GM12801 (cell line): ENCODE data around the gene PSMG3.

Source experiments
- TF ChIP-seq, protein P1 (sequence below): IDR thresholded peaks from one replicate; pipeline ENCODE4 v1.5.1; 2011; ENCODE audit warnings: control low read depth; ENCODE audit not compliant: insufficient read length; ENCODE audit errors: extremely low read depth

The PSMG3 gene

DNA sequence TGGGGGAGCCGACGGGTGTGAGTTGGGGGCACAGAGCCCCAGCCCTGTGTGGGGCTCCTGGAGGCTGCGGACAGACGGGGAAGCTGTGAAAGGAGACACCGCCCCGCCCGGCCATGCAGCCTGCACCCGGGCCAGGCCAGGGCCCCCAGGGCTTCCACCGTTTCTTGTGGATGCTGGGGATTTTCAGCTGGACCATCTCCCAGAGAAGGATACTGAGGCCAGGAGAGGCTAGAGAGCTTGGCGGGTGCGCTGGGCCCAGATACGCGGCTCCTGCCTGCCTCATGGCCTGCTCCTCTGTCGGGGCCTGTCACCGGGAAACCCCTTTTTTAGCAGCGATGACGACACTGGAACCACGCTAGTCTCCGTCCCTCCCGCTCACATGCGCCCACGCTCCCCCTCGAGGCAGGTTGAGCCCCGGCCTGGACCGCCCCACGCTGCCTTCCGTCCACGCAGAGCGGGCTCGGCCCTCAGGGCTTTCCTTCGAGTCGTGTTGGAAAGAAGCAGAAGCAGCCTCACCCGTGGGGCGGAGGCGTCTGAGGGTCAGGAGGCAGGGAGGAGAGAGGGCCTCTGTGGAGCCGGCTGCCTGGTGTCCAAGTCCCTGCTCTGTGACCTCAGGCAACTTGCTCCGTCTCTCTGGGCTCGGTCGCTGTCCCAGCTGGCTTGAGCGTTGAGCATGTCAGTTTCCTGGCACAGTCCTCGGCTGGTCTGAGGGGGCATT, 25.5 kb downstream of the PSMG3 start:
- TF ChIP-seq, protein P1, sequence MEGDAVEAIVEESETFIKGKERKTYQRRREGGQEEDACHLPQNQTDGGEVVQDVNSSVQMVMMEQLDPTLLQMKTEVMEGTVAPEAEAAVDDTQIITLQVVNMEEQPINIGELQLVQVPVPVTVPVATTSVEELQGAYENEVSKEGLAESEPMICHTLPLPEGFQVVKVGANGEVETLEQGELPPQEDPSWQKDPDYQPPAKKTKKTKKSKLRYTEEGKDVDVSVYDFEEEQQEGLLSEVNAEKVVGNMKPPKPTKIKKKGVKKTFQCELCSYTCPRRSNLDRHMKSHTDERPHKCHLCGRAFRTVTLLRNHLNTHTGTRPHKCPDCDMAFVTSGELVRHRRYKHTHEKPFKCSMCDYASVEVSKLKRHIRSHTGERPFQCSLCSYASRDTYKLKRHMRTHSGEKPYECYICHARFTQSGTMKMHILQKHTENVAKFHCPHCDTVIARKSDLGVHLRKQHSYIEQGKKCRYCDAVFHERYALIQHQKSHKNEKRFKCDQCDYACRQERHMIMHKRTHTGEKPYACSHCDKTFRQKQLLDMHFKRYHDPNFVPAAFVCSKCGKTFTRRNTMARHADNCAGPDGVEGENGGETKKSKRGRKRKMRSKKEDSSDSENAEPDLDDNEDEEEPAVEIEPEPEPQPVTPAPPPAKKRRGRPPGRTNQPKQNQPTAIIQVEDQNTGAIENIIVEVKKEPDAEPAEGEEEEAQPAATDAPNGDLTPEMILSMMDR = no peak

DNA sequence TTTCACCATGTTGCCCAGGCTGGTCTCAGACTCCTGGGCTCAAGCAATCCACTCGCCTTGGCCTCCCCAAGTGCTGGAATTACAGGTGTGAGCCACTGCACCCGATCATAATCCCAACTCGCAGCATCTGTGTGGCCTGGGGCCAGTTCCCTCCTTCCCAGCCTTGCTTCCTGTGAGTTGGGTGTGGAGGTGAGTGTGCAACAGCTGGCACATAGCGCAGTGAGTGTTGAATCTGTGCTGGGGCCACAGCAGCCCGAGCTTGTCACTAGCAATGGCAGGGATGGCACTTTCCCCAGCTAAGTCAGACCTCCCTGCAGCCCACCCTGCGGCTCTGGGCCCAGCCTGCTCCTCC, 26.0 kb downstream of the PSMG3 start:
- TF ChIP-seq, protein P1 = no peak

DNA sequence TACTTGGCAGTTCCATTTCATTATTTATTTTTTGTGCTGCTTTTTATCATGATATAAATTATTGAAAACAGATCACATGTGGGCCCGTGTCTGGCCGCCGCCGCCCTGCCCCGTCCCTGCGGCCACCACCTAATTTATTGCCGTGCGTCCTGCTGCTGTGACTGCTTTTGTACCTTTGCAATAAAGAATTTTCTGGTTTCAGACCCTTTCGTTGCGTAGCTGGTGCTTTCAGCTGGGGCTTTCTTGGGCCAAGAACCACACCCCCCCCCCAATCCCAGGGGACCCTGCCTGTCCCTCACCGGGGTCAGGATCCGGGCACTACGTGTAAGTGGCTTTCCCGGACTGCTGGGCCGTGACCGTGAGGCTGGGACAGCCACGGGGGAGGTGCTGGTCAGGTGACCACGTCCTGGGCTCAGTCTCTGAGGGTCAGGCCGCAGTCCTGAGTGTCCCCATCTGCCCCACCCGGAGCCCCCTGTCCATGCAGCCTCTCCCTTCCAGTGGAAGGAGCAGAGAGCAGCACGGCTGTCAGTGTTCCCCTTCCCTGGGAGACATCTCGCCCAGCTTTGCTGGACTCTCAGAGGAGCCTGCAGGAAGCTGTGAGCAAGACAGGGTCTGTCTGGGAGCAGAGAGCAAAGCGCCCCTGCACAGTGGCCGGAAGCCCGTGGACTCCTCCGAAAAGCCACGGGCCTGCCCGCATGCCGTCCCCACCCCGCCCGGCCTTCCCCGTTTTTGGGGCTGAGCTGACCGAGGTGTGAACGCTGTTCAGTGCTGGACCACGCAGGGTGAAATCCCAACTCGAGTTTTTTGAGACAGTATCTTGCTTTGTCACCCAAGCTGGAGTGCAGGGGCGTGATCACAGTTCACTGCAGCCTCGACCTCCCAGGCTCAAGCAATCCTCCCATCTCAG, 26.7 kb downstream of the PSMG3 start:
- TF ChIP-seq, protein P1 = no peak

DNA sequence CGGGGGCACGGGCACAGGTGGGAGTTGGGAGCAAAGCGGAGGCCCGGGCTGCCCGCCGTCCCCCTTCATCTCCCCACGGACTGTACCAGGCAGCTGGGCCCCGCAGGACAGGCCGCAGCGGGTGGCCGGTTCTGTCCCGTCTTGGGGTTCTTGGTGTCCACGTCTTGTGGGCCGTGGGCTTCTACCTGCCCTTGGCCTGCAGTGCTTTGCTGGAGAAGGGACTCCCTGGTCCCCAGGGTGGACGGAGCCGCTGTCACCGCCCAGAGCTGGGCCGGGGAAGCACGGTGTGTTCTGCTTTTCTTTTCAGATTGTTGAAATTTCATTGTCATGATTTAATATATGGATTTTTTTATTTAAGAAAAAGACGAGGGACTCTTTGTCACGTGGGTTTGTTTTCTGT, 27.5 kb downstream of the PSMG3 start:
- TF ChIP-seq, protein P1 = no peak

DNA sequence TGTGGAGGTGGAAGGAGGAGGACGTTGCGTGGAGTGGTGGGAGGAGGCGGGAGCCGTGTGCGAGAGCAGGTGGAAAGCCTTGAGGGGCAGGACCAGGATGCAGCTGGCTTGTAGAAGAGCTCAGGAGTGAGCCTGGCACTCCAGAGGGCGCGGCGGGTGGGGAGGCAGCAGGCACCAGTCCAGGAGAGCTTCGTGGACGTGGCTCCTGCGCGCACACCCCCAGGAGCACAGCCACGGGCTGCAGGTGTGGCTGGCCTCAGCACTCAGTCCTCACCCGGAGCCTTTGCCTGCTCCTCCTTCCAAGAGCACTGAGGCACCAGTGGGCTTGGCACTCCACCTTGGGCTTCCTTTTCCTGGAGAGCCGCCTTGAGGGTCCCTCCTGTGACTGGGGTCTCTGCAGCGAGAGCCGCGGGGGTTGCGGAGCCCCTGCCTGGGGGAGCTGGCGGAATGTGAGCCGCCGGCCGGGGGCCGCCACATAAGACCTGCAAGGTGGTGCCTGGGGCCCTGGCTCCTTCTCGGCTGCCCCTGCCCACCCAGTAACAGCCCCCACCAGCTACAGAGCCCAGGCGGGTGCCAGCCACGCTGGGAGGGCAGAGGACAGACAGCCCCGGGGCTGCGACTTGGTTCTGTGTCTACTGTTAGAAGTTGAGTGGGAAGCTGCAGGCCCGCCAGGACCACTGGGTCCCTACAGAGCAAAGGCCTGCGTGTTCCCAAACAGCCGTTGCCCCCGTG, 28.2 kb downstream of the PSMG3 start:
- TF ChIP-seq, protein P1 = no peak

DNA sequence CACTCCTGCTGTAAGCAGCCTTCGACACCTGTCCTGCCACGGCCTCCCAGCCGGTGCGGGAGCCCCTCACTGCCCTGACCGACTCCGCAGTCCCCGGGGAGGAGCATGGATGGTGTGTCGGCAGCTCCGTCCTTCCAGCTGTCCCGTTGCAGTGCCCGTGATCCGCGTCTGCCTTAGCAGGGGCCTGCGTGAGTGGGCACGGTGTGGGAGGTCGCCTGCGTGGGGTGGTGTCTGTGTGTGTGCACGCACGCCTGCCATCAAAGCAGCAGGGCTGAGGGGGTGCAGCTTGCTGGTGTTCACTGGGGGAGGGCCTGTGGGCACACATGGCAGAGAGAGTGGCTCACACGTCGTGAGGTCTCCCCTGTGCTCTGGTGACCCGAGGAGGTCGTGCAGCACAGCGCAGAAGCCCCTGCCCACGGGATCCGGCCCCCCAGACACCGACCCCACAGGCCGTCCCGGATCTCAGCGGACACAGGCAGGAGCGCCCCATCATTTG, 29.0 kb downstream of the PSMG3 start:
- TF ChIP-seq, protein P1 = no peak
